ENCODE data around the gene P2RY2.
"Not testable (repeated sequence)": the region's sequence is repeated elsewhere in the genome, so short reads cannot be mapped to it uniquely, and the experiment has no call there.

Gene P2RY2

GRCh38 chr11:73229896-73230875 is 12.1 kb downstream of the P2RY2 start:
- DNase-seq: no peak

DNA sequence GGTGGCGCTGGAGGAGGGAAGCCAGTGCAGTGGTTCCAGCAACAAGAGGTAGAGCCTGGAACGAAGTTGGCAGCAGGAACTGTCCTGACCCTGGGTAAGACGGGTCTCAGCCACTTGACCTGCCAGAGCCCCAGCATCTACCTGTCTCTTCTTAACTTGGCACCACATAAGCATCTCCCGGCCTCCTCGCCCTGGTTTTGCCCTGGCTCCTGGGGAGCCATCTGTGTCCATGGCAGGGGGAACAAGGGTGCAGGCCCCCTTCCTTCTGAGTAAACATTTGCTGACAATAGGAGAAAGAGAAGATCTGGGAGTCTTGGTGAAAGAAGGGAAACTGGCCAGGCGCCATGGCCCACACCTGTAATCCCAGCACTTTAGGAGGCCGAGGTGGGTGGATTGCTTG is 12.8 kb downstream of the P2RY2 start:
- no peak for DNase-seq

DNA sequence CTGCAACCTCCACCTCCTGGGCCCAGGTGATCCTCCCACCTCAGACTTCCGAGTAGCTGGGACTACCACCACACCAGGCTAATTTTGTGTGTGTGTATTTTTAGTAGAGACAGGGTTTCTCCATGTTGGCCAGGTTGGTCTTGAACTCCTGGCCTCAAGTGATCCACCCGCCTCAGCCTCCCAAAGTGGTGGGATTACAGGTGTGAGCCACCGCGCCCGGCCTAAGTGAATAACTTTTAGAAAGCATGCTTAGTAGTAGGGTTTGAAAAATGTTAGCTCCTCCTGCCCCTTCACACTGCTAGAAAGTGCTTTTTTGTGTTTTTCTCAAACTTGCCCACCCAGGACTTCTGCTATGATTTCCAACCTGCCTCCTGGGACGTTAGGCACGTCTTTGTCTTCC is 14.4 kb downstream of the P2RY2 start:
- DNase-seq: not testable (repeated sequence)

GRCh38 chr11:73233211-73233610 is 15.1 kb downstream of the P2RY2 start:
- no peak for DNase-seq

DNA sequence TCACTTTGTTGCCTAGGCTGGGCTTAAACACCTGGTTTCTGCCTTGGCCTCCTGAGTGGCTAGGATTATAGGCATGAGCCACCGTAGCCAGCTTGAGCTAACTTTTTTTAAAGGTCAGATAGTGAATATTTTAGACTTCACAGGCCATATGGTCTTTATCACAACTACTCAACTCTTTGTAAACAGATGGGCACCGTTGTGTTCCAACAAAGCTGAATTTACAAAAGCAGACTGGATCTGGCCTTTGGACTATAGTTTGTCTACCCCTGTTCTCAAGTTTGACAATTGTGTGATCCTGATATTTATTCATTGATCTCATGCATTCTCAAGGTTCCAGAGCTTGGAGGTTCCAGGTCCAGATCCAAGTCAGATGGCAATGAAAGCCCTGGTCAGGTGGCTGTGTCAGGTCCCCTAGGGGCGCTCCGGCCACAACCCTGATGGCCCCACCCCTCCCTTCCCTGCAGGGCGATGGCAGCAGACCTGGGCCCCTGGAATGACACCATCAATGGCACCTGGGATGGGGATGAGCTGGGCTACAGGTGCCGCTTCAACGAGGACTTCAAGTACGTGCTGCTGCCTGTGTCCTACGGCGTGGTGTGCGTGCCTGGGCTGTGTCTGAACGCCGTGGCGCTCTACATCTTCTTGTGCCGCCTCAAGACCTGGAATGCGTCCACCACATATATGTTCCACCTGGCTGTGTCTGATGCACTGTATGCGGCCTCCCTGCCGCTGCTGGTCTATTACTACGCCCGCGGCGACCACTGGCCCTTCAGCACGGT is 15.8 kb downstream of the P2RY2 start:
- no peak for DNase-seq

- no peak for DNase-seq
Observed at GRCh38 chr11:73234471-73235181, 16.5 kb downstream of the P2RY2 start.

DNA sequence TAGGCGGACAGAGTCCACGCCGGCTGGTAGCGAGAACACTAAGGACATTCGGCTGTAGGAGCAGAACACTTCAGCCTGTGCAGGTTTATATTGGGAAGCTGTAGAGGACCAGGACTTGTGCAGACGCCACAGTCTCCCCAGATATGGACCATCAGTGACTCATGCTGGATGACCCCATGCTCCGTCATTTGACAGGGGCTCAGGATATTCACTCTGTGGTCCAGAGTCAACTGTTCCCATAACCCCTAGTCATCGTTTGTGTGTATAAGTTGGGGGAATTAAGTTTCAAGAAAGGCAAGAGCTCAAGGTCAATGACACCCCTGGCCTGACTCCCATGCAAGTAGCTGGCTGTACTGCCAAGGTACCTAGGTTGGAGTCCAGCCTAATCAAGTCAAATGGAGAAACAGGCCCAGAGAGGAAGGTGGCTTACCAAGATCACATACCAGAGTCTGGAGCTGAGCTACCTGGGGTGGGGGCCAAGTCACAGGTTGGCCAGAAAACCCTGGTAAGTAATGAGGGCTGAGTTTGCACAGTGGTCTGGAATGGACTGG is 17.2 kb downstream of the P2RY2 start:
- no peak for DNase-seq

DNA sequence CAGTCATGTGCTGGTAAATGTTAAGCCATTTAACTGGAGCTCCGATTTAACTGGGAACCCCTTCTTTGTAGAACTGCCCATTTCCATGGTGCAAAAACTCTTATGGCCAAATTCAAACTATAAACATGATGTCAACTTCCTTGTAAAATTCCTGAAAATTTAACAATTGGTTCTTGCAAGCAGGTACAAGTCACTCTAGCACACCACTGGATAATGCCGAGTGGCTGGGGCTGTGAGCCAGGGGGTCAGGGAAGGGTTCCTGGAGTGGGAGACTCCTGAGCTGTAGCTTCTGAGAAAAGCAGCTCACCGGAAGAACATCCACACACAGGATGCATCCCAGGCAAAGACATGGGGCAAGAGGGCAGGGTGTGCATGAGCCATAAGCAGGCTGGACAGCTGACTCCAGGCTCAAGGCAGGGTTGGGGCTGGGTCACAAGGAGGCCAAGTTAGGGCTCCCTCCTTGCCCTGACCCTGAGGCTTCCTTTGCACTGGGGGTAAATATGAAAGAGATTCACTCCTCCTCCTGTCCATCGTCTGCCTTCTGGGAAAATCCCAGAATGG is 18.2 kb downstream of the P2RY2 start:
- no peak for DNase-seq

- no peak for DNase-seq
Observed at GRCh38 chr11:73236854-73237253, 18.8 kb downstream of the P2RY2 start.

DNA sequence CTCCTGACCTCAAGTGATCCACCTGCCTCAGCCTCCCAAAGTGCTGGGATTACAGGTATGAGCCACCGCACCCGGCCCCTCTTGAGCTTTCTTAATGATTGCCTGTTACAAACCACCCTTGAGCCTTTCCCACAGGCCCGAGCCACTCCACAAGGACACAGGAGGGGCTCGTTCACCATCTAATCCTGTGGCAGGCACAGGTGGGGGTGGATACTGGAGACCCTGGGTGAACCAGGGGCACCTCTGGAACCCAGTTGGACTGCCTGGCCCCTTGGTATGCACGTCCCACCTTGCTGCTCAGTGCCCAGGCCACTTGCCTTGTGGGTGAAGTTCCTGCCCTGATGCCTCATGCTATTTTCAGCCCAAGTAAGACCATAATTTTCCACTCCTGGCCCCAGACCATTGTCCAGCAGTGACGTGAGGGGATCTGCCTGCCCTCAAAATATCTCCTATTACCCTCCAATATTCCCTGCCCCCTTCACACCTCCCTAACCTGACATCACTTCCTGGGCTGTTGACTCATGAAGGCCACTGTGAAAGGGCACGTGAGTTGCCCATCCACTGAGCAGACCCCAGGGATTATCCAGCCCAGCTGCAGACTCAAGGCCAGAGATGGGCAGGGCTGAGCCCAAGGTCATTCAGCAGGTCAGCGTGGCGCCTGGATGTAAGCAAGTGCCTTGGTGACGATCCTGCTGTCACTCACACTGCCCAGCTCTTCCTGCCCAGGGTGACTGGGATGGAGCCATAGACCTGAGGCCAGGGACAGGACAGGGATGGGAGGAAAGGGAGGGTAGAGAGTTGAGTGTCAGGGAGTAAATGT is 19.6 kb downstream of the P2RY2 start:
- DNase-seq: no peak

DNA sequence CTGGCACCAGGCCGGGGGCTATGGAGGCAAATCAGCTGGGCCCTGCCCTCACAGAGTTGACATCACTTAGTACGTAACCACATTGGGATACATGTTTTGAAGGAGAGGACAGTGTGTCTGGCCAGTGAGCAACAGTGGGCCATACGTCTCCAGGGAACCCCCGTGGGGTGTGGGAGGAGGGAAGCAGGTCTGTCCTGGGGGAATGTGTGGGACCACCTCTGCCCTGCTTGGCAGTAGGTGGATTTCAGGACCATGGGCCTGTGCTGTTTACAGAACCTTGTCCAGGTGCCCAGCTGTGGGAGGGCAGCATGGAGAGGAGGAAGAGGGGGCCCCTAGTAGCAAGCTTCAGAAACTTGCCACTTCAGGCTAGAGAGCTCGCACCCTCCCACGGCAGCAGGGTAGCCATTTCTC is 21.0 kb downstream of the P2RY2 start:
- DNase-seq: no peak

DNA sequence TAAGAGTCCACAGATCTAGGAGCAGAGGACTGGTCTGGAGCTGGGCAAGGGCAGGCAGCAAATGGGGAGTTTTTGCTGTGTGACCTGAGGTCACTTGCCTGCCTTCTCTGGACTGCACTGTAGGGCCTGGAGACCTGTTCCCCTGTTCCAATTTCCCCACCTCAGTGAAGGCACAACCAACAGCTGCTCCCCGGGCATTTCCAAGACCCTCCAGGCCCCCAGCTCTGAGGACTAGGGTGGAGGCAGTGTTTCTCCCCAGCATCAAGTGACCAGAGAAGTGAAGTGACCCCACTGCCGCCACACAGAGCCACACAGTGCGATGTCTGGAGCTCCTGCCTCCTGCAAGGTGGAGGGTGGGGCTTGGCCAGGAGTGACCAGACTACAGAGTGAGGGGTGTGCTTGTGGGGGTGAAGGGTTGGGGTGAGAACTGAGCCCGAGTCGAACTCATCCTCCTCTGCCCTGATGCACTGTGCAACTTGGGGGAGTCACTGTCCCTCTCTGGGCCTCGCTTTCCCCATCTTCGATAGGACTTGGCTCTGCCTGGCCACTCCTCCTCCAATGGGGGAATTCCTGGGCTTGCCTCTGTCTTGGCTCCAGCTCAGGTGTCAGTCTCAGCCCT is 21.6 kb downstream of the P2RY2 start:
- no peak for DNase-seq

DNA sequence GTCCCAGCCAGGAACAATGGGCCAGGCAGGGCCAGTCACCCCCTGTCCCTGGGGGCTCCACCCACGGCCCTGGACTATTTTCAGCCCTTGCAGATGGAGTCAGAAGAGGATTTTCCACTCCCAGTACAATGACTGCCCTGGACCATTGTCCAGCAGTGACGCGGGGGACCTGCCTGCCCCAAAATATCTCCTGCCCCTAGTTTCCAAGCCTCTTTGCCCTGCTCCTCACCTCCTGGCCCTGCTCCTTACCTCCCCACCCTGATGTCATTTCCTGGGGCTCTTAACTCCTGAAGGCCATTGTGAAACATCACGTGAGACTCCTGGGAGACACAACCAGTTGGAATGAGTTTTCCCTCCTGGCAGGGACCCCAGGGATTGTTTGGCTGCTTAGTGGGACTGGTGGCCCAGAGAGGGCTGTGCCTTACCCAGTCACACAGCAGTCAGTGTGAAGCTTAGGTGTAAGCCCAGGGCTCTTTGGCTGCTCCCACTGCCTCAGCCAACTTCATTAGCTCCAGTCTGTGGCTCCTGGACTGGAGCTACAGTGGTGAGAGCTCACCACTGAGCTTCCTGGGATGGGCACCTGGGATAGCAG is 22.2 kb downstream of the P2RY2 start:
- DNase-seq: no peak

- no peak for DNase-seq
Observed at GRCh38 chr11:73241300-73241699, 23.2 kb downstream of the P2RY2 start.

DNA sequence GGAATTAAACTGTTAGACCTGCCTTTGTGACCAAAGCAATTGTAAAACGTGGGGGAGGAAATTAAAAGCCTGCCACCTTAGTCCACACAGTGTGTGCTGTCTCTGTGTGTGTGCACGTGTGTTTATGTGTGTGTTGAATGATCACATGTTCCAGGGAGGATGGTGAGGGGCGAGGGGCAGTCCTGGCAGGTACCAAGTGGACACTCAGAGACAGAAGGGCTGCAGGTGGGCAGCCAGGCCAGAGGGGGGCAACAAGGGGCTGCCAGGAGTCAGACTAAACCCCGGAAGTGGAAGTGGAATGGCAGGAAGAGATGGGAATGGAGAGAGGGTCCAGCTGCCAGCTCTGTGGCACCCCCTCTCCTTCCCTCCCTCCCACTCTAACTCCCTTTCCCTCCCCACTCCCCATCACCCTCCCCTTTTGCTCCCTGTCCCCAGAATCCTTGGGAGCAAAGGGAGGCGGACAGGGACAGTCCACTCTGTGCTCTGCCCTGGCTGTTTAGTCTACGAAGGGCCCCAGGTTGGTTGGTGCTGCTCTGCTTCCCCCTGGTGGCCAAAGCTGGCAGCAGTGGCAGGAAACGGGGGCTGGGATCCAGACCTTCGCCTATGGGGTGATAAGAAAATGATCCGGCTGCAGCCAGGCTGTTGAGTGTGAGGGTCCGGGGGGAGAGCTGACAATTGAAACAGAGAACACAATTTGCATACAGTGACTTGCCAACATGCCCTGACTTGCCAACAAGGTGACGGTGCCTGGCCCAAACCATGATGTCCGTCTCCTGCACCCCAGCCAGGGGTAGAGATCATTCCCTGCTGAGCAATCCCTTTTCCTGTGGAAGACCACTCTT is 24.4 kb downstream of the P2RY2 start:
- DNase-seq: peak; percentile 40 to 46

- DNase-seq: no peak
Observed at GRCh38 chr11:73243093-73243485, 25.0 kb downstream of the P2RY2 start.

GRCh38 chr11:73244589-73245240 is 26.6 kb downstream of the P2RY2 start:
- no peak for DNase-seq

- DNase-seq: no peak
Observed at GRCh38 chr11:73245461-73245860, 27.4 kb downstream of the P2RY2 start.

DNA sequence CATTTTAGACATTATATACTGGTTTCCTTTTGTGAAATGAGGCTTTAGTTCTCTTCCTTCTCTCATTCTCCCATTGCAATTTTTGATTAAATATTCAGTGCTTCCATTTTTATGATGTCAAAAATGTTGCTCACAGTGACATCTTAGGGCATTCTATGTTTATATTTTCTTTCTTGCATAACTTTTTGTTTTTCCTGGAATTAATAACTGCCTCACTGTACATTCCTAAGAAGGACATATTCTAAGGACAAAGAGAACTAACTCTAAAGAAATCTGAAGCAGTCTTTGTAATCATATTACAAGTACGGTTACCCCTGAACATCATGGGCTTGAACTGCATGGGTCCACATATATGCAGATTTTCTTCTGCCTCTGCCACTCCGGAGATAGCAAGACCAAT is 28.2 kb downstream of the P2RY2 start:
- DNase-seq: no peak
